Neuronal stem cell (in vitro differentiated cells): Measurements from ENCODE around the gene NMB.

Source experiments
- DNase-seq: peaks from one replicate; pipeline ENCODE4 v3.0.0-alpha.2; 2013; ENCODE audit warnings: low spot score
- H2AFZ ChIP-seq: one replicate; pipeline ENCODE4 v1.6.1; 2013; ENCODE audit warnings: mild to moderate bottlenecking, low read length, inconsistent platforms
- H2AK5ac ChIP-seq: 2 replicates; pipeline ENCODE4 v1.6.1; 2013; ENCODE audit warnings: low read depth, mild to moderate bottlenecking, inconsistent platforms, low read length, moderate library complexity, mixed read lengths
- H2BK120ac ChIP-seq: 2 replicates; pipeline ENCODE4 v1.6.1; 2013; ENCODE audit warnings: low read depth, mild to moderate bottlenecking, inconsistent platforms, low read length, moderate library complexity, mixed read lengths
- H2BK12ac ChIP-seq: one replicate; pipeline ENCODE4 v1.6.1; 2013; ENCODE audit warnings: low read length, inconsistent platforms
- H2BK15ac ChIP-seq: 2 replicates; pipeline ENCODE4 v1.6.1; 2013; ENCODE audit warnings: mild to moderate bottlenecking, low read length, inconsistent platforms, mixed read lengths
- H2BK5ac ChIP-seq: one replicate; pipeline ENCODE4 v1.6.1; 2013; ENCODE audit warnings: inconsistent platforms, mild to moderate bottlenecking, low read length, moderate library complexity
- H3K14ac ChIP-seq: one replicate; pipeline ENCODE4 v1.6.1; 2013; ENCODE audit warnings: low read length, inconsistent platforms
- H3K18ac ChIP-seq: 2 replicates; pipeline ENCODE4 v1.6.1; 2013; ENCODE audit warnings: low read length, inconsistent platforms
- H3K23ac ChIP-seq: 2 replicates; pipeline ENCODE4 v1.6.1; 2013; ENCODE audit warnings: low read depth, mild to moderate bottlenecking, mixed read lengths, low read length, inconsistent platforms; ENCODE audit not compliant: poor library complexity
- H3K27ac ChIP-seq: replicated peaks from 3 replicates; pipeline ENCODE4 v1.5.1; 2013; ENCODE audit warnings: low read length, inconsistent platforms
- H3K27me3 ChIP-seq, 3 experiments: 2 replicates each; pipeline ENCODE4 v1.6.1; 2013; ENCODE audit warnings: low read length in 3 of 3, mild to moderate bottlenecking in 2 of 3, inconsistent platforms in 1 of 3, low read depth in 1 of 3, mixed read lengths in 1 of 3, moderate library complexity in 1 of 3; ENCODE audit not compliant: control insufficient read depth in 3 of 3, insufficient read depth in 3 of 3
- H3K36me3 ChIP-seq, 2 donors: replicated peaks in 1 of 2; 2 replicates each; pipeline ENCODE4 v1.6.1; 2013; ENCODE audit warnings: low read length in 2 of 2; ENCODE audit not compliant: control insufficient read depth in 2 of 2, insufficient read depth in 2 of 2
- H3K4ac ChIP-seq: 2 replicates; pipeline ENCODE4 v1.6.1; 2013; ENCODE audit warnings: inconsistent platforms, mild to moderate bottlenecking, low read length, moderate library complexity
- H3K4me1 ChIP-seq, 2 donors: 1 replicate in 1 of 2; 2 replicates in 1 of 2; pipeline ENCODE4 v1.6.1; 2013; ENCODE audit warnings: low read length in 2 of 2, low read depth in 1 of 2; ENCODE audit not compliant: control insufficient read depth in 2 of 2, insufficient read depth in 1 of 2
- H3K4me2 ChIP-seq: one replicate; pipeline ENCODE4 v1.6.1; 2013; ENCODE audit warnings: mild to moderate bottlenecking, low read length, inconsistent platforms; ENCODE audit not compliant: insufficient read depth, poor library complexity, severe bottlenecking
- H3K4me3 ChIP-seq, 2 donors: 2 replicates each; pipeline ENCODE4 v1.5.1; 2013; ENCODE audit warnings: low read length in 2 of 2, mild to moderate bottlenecking in 2 of 2, inconsistent platforms in 1 of 2, moderate library complexity in 1 of 2
- H3K79me1 ChIP-seq: one replicate; pipeline ENCODE4 v1.6.1; 2013; ENCODE audit warnings: low read depth, mild to moderate bottlenecking, inconsistent platforms, low read length, moderate library complexity
- H3K9ac ChIP-seq: one replicate; pipeline ENCODE4 v1.6.1; 2013; ENCODE audit warnings: mild to moderate bottlenecking, low read depth, low read length, inconsistent platforms; ENCODE audit not compliant: poor library complexity
- H3K9me3 ChIP-seq, 2 donors: replicated peaks in 1 of 2; 2 replicates each; pipeline versions ENCODE3 to v1.6.1; 2013; ENCODE audit warnings: low read length in 2 of 2, mild to moderate bottlenecking in 2 of 2, inconsistent platforms in 1 of 2, low read depth in 1 of 2, mixed read lengths in 1 of 2, moderate library complexity in 1 of 2; ENCODE audit not compliant: control insufficient read depth in 2 of 2, insufficient read depth in 1 of 2
- H4K8ac ChIP-seq: one replicate; pipeline ENCODE4 v1.6.1; 2013; ENCODE audit warnings: low read depth, mild to moderate bottlenecking, inconsistent platforms, low read length, moderate library complexity
- H4K91ac ChIP-seq: one replicate; pipeline ENCODE4 v1.6.1; 2013; ENCODE audit warnings: low read length, low read depth, mild to moderate bottlenecking, inconsistent platforms; ENCODE audit not compliant: poor library complexity
- WGBS, 2 donors: extraction: QIAGEN DNeasy Blood & Tissue Kit; methylation state at CpG; one replicate each; pipeline ENCODE4 v1.1.7; 2013; ENCODE audit warnings: missing lambda C conversion rate in 2 of 2, mixed read lengths in 1 of 2; ENCODE audit not compliant: insufficient read length in 2 of 2, insufficient replicate concordance in 1 of 2; ENCODE audit errors: extremely low coverage in 2 of 2; 5-methylcytosine and 5-hydroxymethylcytosine counted together

Gene NMB

DNA sequence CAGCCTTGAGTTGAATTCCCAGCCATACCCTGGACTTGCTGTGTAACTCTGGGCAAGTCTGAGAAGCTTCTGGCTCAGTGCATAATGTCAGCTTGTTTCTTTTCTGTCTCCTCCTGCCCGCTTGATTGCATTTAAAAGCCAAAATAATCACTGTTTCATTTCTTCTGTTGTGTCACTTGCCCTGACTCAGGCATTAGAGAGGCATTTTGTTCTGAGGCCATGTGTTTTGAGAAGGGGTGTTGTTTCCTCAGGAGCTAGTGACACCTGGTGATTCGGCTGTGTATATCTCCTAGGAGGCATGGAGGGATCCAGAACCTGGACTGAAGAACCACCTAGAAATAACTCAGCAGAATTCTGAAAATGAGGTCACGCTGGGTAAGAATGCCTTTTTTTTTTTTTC, 19.9 kb downstream of the NMB start:
- no peak overlapping the region for H3K4ac ChIP-seq
- H3K18ac ChIP-seq, result no peak overlapping the region
- no peak overlapping the region for H3K9ac ChIP-seq
- H2BK12ac ChIP-seq, result no peak overlapping the region
- peaks cover 12 to 72% of the 10 kb centered on the region in 2 donors for H3K36me3 ChIP-seq
- H3K4me2 ChIP-seq, result no peak overlapping the region
- no peak overlapping the region for H3K27ac ChIP-seq
- no peak overlapping the region for H4K91ac ChIP-seq
- no peak overlapping the region for H2BK5ac ChIP-seq
- DNase-seq, result no peak
- H2AK5ac ChIP-seq, result no peak overlapping the region
- H3K14ac ChIP-seq, result no peak overlapping the region
- no peaks in the 10 kb centered on the region for H3K9me3 ChIP-seq
- no peak overlapping the region for H4K8ac ChIP-seq
- H2BK120ac ChIP-seq, result no peak overlapping the region
- no peaks in the 10 kb centered on the region for H3K79me1 ChIP-seq
- H2AFZ ChIP-seq, result no peak overlapping the region
- WGBS, 2 donors, result no CpG with 5 or more reads among the region's 3 CpGs
- no peak overlapping the region for H3K4me3 ChIP-seq
- H3K4me1 ChIP-seq, result peaks cover 0 to 7% of the 10 kb centered on the region in 2 donors
- peaks cover 0 to 15% (median 3%) of the 10 kb centered on the region in 3 experiments for H3K27me3 ChIP-seq
- no peak overlapping the region for H3K23ac ChIP-seq
- no peak overlapping the region for H2BK15ac ChIP-seq

DNA sequence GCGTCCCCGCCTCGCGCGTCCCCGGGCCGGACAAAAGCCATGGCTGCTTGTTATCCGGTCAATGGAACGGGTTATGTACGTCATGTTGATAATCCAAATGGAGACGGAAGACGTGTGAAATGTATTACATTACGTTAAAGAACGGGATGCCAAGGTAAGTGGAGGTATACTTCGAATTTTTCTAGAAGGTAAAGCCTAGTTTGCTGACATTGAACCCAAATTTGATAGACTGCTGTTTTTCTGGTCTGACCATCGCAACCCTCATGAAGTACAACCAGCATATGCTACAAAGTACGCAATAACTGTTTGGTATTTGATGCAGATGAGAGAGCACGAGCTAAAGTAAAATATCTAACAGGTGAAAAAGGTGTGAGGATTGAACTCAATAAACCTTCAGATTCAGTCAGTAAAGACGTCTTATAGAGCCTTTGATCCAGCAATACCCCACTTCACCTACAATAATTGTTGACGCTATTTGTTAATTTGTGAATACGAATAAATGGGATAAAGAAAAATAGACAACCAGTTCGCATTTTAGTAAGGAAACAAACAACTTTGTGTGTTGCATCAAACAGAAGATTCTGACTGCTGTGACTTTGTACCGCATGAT, 23.7 kb downstream of the NMB start:
- Histone ChIP-seq H3K4me3 (peak overlapping the region; percentile 55 to 83), H3K79me1 (no peaks in the 10 kb centered on the region), H3K4me2 (peak overlapping the region; percentile 91), H2BK120ac (no peak overlapping the region), H3K4ac (no peak overlapping the region), H2AFZ (peak overlapping the region; percentile 92), H3K9me3 (no peaks in the 10 kb centered on the region), H2BK5ac (no peak overlapping the region), H3K18ac (no peak overlapping the region), H3K27ac (no peak overlapping the region), H3K4me1 (peaks cover 4 to 17% of the 10 kb centered on the region in 2 donors), H3K27me3 (peaks cover 0 to 26% (median 4%) of the 10 kb centered on the region in 3 experiments), H3K9ac (no peak overlapping the region), H2BK15ac (no peak overlapping the region), H3K36me3 (peaks cover 0 to 35% of the 10 kb centered on the region in 2 donors), H4K8ac (no peak overlapping the region), H3K14ac (no peak overlapping the region), H2AK5ac (no peak overlapping the region), H2BK12ac (no peak overlapping the region), H3K23ac (no peak overlapping the region), H4K91ac (no peak overlapping the region)
- DNase-seq, result no peak
- no CpG with 5 or more reads among the region's 23 CpGs for WGBS, 2 donors

DNA sequence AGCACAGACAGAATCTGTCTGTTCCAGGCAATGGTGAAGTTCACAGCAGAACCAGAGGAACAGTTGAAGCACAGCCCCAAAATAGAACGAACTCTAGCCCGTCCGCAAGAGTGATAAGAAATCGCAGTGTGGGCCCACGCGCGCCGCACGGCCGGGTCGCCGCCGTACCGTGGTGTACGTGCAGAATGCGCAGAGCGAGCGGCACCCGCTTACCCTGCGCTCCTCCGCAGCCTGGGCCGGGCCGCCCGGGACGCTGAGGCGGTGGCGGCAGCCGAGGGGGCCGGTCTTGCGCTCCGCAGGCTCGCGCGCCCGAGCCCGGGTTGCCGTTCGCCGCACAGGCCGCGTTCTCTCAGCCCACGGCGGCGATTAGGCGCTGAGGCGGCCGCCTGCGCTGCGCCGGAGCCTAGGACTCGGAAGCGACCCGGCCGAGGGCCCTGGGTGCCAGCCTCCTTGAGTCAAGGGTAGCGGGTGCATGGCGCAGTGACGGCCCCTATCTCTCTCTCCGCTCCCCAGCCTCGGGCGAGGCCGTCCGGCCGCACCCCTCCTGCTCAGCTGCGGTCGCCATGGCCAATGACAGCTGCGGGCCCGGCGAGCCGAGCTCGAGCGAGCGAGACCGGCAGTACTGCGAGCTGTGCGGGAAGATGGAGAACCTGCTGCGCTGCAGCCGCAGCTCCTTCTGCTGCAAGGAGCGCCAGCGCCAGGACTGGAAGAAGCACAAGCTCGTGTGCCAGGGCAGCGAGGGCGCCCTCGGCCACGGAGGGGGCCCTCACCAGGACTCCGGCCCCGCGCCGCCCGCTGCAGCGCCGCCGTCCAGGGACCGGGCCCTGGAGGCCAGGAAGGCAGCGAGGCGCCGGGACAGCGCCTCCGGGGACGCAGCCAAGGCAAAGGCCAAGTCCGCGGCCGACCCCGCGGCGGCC, 24.4 kb downstream of the NMB start:
- Histone ChIP-seq H3K23ac (peak overlapping the region; percentile 70), H3K4me3 (peak overlapping the region; percentile 55 to 83), H2BK15ac (no peak overlapping the region), H2AFZ (peak overlapping the region; percentile 92), H3K9me3 (no peaks in the 10 kb centered on the region), H3K9ac (peak overlapping the region; percentile 87), H2BK12ac (peak overlapping the region; percentile 36), H3K27me3 (peaks cover 0 to 26% (median 4%) of the 10 kb centered on the region in 3 experiments), H4K8ac (no peak overlapping the region), H3K4ac (no peak overlapping the region), H4K91ac (no peak overlapping the region), H2BK120ac (no peak overlapping the region), H3K79me1 (no peaks in the 10 kb centered on the region), H3K14ac (peak overlapping the region; percentile 47), H3K18ac (peak overlapping the region; percentile 54), H3K4me1 (peaks cover 4 to 17% of the 10 kb centered on the region in 2 donors), H3K27ac (no peak overlapping the region), H3K4me2 (peak overlapping the region; percentile 91), H3K36me3 (peaks cover 0 to 27% of the 10 kb centered on the region in 2 donors), H2AK5ac (no peak overlapping the region), H2BK5ac (no peak overlapping the region)
- peak; percentile 59 for DNase-seq
- WGBS, 2 donors, result no CpG with 5 or more reads among the region's 105 CpGs

DNA sequence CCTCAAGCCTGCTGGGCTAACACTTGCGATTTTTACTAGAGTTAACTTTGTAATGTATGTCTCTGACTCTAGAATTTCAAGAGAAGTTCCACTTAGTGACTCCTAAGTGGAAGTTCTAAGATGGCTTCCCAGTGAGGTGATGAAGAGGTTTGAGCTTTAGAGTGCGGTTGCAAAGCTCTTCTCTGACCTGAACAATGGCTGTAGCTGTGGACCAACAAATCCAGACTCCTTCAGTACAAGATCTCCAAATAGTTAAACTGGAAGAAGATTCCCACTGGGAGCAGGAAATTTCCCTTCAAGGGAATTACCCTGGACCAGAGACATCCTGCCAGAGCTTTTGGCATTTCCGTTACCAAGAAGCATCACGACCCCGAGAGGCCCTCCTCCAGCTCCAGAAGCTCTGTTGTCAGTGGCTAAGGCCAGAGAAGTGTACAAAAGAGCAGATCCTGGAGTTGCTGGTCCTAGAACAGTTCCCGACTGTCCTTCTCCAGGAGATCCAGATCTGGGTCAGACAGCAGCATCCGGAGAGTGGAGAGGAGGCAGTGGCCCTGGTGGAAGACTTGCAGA, 26.2 kb downstream of the NMB start:
- Histone ChIP-seq H3K18ac (peak overlapping the region; percentile 76), H3K9ac (no peak overlapping the region), H2BK120ac (no peak overlapping the region), H2AFZ (peak overlapping the region; percentile 91), H2BK12ac (no peak overlapping the region), H2BK15ac (no peak overlapping the region), H3K27ac (no peak overlapping the region), H2BK5ac (no peak overlapping the region), H3K4me3 (peak overlapping the region; percentile 72 to 82), H4K91ac (no peak overlapping the region), H3K14ac (no peak overlapping the region), H3K4me2 (peak overlapping the region; percentile 89), H3K4me1 (peaks cover 4 to 17% of the 10 kb centered on the region in 2 donors), H2AK5ac (no peak overlapping the region), H3K79me1 (no peaks in the 10 kb centered on the region), H3K36me3 (peaks cover 0 to 13% of the 10 kb centered on the region in 2 donors), H3K9me3 (no peaks in the 10 kb centered on the region), H4K8ac (no peak overlapping the region), H3K23ac (no peak overlapping the region), H3K4ac (no peak overlapping the region), H3K27me3 (peaks cover 0 to 26% (median 4%) of the 10 kb centered on the region in 3 experiments)
- no CpG with 5 or more reads among the region's 7 CpGs for WGBS, 2 donors
- no peak for DNase-seq
